Colonic mucosa (tissue), 4 donors: Measurements from ENCODE around the gene CYP27A1. TPM values are rescaled to one million over a fixed set of nuclear protein-coding genes. Genes with fewer than 3 reads are reported as not detected.

Experiments used
- DNase-seq: peaks from one replicate; pipeline ENCODE4 v3.0.0-alpha.2; 2020
- H3K27ac ChIP-seq: fragments of 200-600 bp; one replicate; pipeline ENCODE4 v1.8.0; 2021
- H3K27me3 ChIP-seq: fragments of 200-600 bp; one replicate; pipeline ENCODE4 v1.8.0; 2021
- H3K36me3 ChIP-seq: fragments of 200-600 bp; one replicate; pipeline ENCODE4 v1.8.0; 2021
- H3K4me1 ChIP-seq: fragments of 200-600 bp; one replicate; pipeline ENCODE4 v1.8.0; 2021; ENCODE audit warnings: mild to moderate bottlenecking
- H3K4me3 ChIP-seq: fragments of 200-600 bp; one replicate; pipeline ENCODE4 v1.8.0; 2021
- H3K9ac ChIP-seq, 2 donors: one replicate each; pipeline ENCODE4 v1.7.0; 2013; ENCODE audit warnings: control low read depth in 2 of 2, low read depth in 2 of 2, low read length in 2 of 2
- H3K9me3 ChIP-seq: fragments of 200-600 bp; one replicate; pipeline ENCODE4 v1.8.0; 2021
- CTCF ChIP-seq: fragments of 200-600 bp; IDR thresholded peaks from one replicate; pipeline ENCODE4 v1.8.0; 2022; ENCODE audit warnings: antibody characterized with exemption, mild to moderate bottlenecking
- intact Hi-C: fragments of 100-400 bp; cut with DNase I; formaldehyde crosslinking; loops from one replicate; pipeline ENCODE4 v1.14.1; 2022
- total RNA-seq, 2 donors: library from RNA; stranded (reverse); fragmentation: NEBNext Ultra II Directional in 1 of 2; extraction: Animal tissue kit (Norgen Biotek cat#: 25700) in 1 of 2; gene quantifications; one replicate each; pipeline ENCODE4 v1.2.1, GENCODE V29; 2021
- donor health status: healthy.
- donor health status: DM: no; HTN: no; CAD: no.
- donor health status: DM: no; HTN: no; CAD: no.

The CYP27A1 gene
- total RNA-seq, 2 donors from 2014 or later = 21.7 to 54.0 TPM

DNA sequence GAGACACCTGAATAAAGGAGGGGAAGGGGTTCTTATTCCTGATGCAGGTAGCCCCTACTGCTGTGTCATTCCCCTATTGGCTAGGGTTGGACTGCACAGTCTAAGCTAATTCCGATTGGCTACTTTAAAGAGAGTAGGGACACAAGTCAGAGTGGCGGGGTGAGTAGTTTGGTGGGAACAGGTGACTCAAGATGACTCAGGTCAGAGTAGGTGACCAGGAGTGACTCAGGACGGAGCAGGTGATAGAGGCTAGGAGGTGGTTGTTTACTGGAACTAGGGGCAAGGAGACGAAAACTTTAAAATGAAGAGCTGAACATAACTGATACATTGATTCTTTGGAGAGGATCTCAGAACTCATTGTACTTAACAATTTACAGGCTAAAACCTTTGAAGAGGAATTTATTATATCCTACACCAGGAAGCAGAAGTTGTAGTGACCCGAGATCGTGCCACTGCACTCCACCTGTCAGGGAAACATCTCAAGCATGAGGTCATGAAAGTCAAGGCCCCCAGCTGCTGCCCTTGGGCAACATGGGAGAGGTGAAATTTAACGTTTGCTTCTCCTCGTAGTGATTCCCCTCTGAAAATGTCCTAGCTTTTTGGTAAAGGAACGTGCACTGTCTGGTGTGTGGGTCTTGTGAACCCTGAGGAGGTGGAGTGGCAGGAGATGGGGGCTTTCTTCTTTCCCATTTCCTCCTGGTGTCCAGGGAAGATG lies 4.5 kb upstream of the CYP27A1 start:
- no peak for DNase-seq
- no peaks in the 10 kb centered on the region for H3K36me3 ChIP-seq
- no peaks in the 10 kb centered on the region for H3K27me3 ChIP-seq
- H3K9me3 ChIP-seq = no peaks in the 10 kb centered on the region
- no peaks in the 10 kb centered on the region for H3K4me1 ChIP-seq
- H3K9ac ChIP-seq = no peak overlapping the region
- no peak overlapping the region for H3K4me3 ChIP-seq
- H3K27ac ChIP-seq = no peak overlapping the region
- TF ChIP-seq CTCF = no peak
- intact Hi-C loops = no loop called here

DNA sequence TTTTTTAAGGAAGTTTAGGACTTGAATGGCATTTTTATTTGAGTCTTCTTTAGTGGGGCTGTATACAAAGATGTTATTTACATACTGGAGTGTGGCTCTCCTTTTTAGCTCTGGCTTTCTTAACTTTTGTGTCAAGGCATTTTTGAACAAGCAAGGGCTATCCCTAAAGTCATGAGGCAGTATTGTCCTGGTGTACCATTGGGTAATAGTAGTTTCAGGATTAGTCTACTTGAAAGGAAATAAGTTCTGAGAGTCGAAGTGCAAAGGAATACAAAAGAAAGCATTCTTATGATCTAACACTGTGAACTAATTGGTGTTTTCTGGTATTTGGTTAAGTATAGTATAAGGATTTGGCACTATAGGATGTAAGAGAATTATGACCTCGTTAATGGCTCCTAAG lies 1.9 kb upstream of the CYP27A1 start:
- no peak for TF ChIP-seq CTCF
- intact Hi-C loops = no loop called here
- H3K4me1 ChIP-seq = no peaks in the 10 kb centered on the region

GRCh38 chr2:218780851-218781690 lies 876 bp upstream of the CYP27A1 start:
- Histone ChIP-seq H3K9me3 (no peaks in the 10 kb centered on the region), H3K27me3 (no peaks in the 10 kb centered on the region), H3K4me3 (peak overlapping the region; percentile 62), H3K27ac (peak overlapping the region; percentile 65), H3K4me1 (no peaks in the 10 kb centered on the region), H3K9ac (peak overlapping the region in 1 of 2 donors; percentile 85), H3K36me3 (no peaks in the 10 kb centered on the region)
- DNase-seq = no peak
- intact Hi-C loops = no loop called here
- TF ChIP-seq CTCF = no peak

More for the DNA sequence above, 1.9 kb upstream of the CYP27A1 start:
- Histone ChIP-seq H3K9ac (no peak overlapping the region), H3K27me3 (no peaks in the 10 kb centered on the region), H3K4me3 (no peak overlapping the region), H3K36me3 (no peaks in the 10 kb centered on the region), H3K9me3 (no peaks in the 10 kb centered on the region), H3K27ac (no peak overlapping the region)
- DNase-seq = no peak

DNA sequence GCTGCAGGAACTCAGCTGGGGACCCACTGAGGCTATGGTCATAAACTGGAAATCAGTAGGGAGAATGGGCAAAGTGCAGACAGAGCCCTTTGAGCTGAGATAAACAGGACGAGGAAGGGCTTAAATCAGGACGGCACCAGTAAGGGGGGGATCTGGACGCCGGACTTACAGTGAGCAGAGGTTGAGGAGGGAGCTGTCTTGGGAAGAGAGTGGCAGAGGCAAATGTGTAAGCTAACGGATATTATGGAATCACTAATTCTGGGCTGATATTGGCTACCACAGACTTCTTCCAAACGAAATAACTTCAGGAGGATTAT lies 539 bp downstream of the CYP27A1 start:
- Histone ChIP-seq H3K9ac (peak overlapping the region; percentile 82 to 85), H3K27me3 (no peaks in the 10 kb centered on the region), H3K27ac (peak overlapping the region; percentile 65), H3K4me3 (peak overlapping the region; percentile 62), H3K36me3 (no peaks in the 10 kb centered on the region), H3K9me3 (no peaks in the 10 kb centered on the region), H3K4me1 (no peaks in the 10 kb centered on the region)
- intact Hi-C loops = no loop called here
- no peak for TF ChIP-seq CTCF
- DNase-seq = no peak

GRCh38 chr2:218783688-218784087 lies 1.7 kb downstream of the CYP27A1 start:
- Histone ChIP-seq H3K27ac (no peak overlapping the region), H3K4me3 (no peak overlapping the region), H3K9ac (peak overlapping the region; percentile 14 to 34), H3K4me1 (no peaks in the 10 kb centered on the region), H3K9me3 (no peaks in the 10 kb centered on the region), H3K27me3 (no peaks in the 10 kb centered on the region), H3K36me3 (no peaks in the 10 kb centered on the region)
- TF ChIP-seq CTCF = no peak
- intact Hi-C loops = no loop called here
- no peak for DNase-seq
